Measurements from ENCODE around the gene ARHGAP5. TPM values are rescaled to one million over a fixed set of nuclear protein-coding genes. Genes with fewer than 3 reads are reported as not detected.

Gene ARHGAP5
- total and polyA plus RNA-seq, 2 donors (not counting 3 experiments of a cell fraction or from before 2014, with no cell fraction given): 4.3 to 36.2 TPM

- POLR2A ChIA-PET: no interaction called here
- no peak for TF ChIP-seq GATA2 (IDR thresholded peaks at IDR 0.05; ENCODE audit: insufficient read depth, insufficient read length, low read depth, low read length)
- TF ChIP-seq EZH2 (IDR thresholded peaks at IDR 0.05; ENCODE audit: borderline replicate concordance, low read depth, low read length, severe bottlenecking): no peak
- TF ChIP-seq CTCF (IDR thresholded peaks at IDR 0.05; ENCODE audit: extremely low read depth in 1 of 2, insufficient read depth in 1 of 2, low read depth in 1 of 2, low read length in 2 of 2): no peak
- no peak for TF ChIP-seq MAX (IDR thresholded peaks at IDR 0.05; ENCODE audit: insufficient read depth, insufficient read length)
- TF ChIP-seq FOS (IDR thresholded peaks at IDR 0.05; ENCODE audit: borderline replicate concordance, insufficient read depth, low read length): no peak
- TF ChIP-seq MYC (IDR thresholded peaks at IDR 0.05; ENCODE audit: low read depth, low read length): no peak
- no peak for TF ChIP-seq POLR2AphosphoS5 (IDR thresholded peaks at IDR 0.05; ENCODE audit: insufficient read depth, low read depth, low read length)
- TF ChIP-seq POLR2A (IDR thresholded peaks at IDR 0.05; ENCODE audit: low read depth, low read length): no peak
- TF ChIP-seq JUN (IDR thresholded peaks at IDR 0.05; ENCODE audit: borderline replicate concordance, insufficient read depth, insufficient read length, low read depth): no peak
Measured at GRCh38 chr14:32206552-32206951, 129.4 kb downstream of the ARHGAP5 start.

More at GRCh38 chr14:32206552-32206951, 129.4 kb downstream of the ARHGAP5 start:
- CTCF ChIA-PET: interaction anchor here (0.8 to 1.0 kb wide), 2 partner anchors 48 to 307 kb away, joined by 3 read pairs; no protein-coding TSS in a partner anchor
- no peak overlapping the region for H3K9ac ChIP-seq (replicated peaks; ENCODE audit: extremely low read depth, insufficient read depth, low read length)
- H3K36me3 ChIP-seq (ENCODE audit: control insufficient read depth in 2 of 2, extremely low read depth in 1 of 2, insufficient read depth in 2 of 2, low read length in 2 of 2): no peaks in the 10 kb centered on the region
- H4K20me1 ChIP-seq (replicated peaks; ENCODE audit: control insufficient read depth, extremely low read depth, insufficient read depth, low read length): no peaks in the 10 kb centered on the region
- H2AFZ ChIP-seq (ENCODE audit: low read depth, low read length): no peak overlapping the region
- H3K27ac ChIP-seq (ENCODE audit: insufficient read depth, low read depth, low read length): no peak overlapping the region
- no peak for FAIRE-seq
- no peaks in the 10 kb centered on the region for H3K9me1 ChIP-seq (replicated peaks; ENCODE audit: control insufficient read depth, extremely low read depth, insufficient read depth, low read length)
- H3K27me3 ChIP-seq (ENCODE audit: control insufficient read depth in 2 of 2, insufficient read depth in 2 of 2, low read length in 2 of 2): peaks cover 10 to 20% of the 10 kb centered on the region in 2 experiments
- intact Hi-C loops (cut with micrococcal nuclease) (no loop called here), dilution Hi-C loops (cut with MboI; ENCODE audit: extremely low pct_ligation_motif_present, low sequenced_read_pairs) (no loop called here)
- peaks cover 12% of the 10 kb centered on the region for H3K4me1 ChIP-seq (ENCODE audit: control insufficient read depth, extremely low read depth, insufficient read depth, low read length)
- no peak overlapping the region for H3K4me2 ChIP-seq (ENCODE audit: insufficient read depth, low read length)
- DNase-seq (ENCODE audit: low read depth, low spot score): no peak
- H3K4me3 ChIP-seq (replicated peaks in 1 of 3; ENCODE audit: insufficient read depth in 1 of 3, low read depth in 1 of 3, low read length in 3 of 3): no peak overlapping the region
- H3K9me3 ChIP-seq (replicated peaks; ENCODE audit: control insufficient read depth, insufficient read depth, low read length): no peaks in the 10 kb centered on the region
- no peaks in the 10 kb centered on the region for H3K79me2 ChIP-seq (ENCODE audit: control insufficient read depth, insufficient read depth, low read length)
- BruUV-seq (replicated peaks): no TSS peak
